Activated CD8-positive, alpha-beta memory T cell treated with anti-CD3 and anti-CD28 coated beads, Interleukin-2, amount 50 U/mL, for 4 hours (primary cell): ENCODE measurements around the gene POU3F3.

ENCODE experiments used
- DNase-seq: peaks from one replicate; pipeline ENCODE4 v3.0.0-alpha.2; 2020

POU3F3 gene

DNA sequence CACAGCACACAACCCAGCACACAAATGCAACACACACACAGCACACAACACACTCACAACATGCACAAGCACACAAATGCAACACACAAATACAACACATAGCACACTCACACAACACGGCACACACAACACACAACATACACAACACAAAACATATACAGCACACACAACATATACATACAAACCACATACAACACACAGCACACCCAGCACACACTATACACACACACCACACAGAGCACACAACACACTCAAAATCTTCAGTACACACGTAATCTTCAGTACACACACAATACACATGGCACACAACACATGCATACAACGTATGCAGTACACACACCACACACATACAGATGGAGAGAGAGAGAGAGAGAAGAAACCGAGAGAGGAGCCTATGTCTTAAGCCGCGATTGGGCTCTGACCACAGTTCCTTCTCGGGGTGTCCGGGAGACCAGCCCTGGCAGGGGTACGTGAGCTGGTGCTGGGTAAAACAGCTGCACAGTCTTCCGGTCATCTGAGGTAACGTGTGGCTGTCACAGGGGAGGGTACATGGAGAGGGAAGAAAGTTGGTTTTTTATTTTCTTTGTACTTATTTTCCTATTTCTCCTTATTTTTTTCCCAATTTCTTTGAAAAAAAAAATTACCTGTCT is 25.1 kb downstream of the POU3F3 start:
- no peak for DNase-seq

DNA sequence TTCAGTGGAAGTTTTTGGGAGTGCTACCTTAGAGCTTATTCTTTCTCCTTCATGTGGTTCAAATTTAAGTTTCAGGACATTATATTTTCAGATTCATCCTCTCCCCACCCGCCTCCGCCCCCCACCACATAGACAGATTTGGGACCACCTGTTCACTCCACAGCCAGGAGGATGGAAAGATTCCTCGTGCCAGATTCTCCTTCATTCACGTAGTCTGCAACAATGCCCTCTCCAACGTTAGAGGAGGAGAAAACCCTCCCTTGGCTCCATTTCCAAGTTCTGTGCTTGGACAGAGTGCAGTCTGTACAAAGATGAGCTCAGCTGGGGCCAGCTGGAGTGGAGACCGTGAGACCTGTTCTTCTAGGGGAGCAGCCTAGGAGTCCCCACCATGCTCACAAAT is 26.2 kb downstream of the POU3F3 start:
- DNase-seq = no peak

DNA sequence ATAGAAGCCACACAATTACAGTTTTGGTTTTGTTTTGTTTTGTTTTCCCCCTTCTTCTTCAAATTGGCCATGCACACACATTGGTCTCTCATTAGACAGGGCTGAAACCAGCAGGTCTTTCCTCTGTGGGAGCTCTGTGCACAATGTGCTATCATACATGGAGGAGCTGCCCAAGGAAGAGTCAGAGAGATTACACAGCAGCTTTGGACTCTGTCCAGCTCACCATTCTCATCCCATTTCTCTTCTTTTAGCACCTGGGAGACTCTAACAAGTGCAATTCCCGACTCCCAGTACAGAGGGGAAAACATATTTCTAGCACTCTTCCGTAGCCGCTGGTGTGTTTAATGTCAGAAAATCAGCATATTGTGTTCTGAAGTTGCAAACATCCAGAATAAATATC is 29.4 kb downstream of the POU3F3 start:
- DNase-seq = no peak

DNA sequence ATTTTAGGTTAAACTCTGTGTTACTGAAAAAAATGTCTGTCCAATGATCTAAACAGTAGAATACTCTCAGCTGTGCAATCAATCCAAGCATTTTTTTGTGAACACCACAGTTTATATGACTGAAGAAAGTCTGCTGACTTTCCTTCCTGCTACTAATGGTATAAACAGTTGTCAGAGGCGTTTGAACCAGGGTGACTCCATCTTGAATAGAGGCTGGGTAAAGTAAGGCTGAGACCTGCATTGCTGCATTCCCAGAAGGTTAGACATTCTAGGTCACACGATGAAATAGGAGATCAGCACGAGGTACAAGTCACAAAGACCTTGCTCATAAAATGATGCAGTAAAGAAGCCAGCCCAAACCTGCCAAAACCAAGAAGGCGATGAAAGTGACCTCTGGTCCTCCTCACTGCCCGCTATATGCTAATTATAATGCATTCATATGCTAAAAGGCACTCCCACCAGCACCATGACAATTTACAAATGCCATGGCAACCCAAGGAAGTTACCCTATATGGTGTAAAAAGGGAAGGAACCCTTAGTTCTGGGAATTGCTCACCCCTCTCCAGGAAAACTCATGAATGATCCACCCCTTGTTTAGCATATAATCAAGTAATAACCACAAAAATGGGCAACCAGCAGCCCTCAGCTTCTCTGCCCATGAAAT is 31.3 kb downstream of the POU3F3 start:
- DNase-seq = no peak

DNA sequence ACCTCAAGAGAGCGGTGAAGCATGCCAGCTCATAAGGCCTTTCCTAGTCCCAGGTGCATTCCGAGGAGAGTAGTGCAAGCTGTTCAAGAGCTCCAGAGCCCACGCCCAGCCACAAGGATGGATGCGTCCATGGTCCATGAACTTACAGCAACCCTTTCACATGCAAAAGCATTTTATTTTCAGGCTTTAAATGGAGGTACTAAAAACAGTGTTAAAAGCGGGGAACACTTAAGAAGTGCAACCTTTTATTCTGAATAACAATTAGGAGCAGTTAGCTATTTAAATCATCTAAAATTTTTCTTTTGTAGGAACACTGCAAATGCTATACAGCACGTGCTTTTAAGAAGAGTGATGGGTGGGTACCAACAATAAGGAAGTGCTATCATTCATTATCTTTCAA is 33.8 kb downstream of the POU3F3 start:
- no peak for DNase-seq

DNA sequence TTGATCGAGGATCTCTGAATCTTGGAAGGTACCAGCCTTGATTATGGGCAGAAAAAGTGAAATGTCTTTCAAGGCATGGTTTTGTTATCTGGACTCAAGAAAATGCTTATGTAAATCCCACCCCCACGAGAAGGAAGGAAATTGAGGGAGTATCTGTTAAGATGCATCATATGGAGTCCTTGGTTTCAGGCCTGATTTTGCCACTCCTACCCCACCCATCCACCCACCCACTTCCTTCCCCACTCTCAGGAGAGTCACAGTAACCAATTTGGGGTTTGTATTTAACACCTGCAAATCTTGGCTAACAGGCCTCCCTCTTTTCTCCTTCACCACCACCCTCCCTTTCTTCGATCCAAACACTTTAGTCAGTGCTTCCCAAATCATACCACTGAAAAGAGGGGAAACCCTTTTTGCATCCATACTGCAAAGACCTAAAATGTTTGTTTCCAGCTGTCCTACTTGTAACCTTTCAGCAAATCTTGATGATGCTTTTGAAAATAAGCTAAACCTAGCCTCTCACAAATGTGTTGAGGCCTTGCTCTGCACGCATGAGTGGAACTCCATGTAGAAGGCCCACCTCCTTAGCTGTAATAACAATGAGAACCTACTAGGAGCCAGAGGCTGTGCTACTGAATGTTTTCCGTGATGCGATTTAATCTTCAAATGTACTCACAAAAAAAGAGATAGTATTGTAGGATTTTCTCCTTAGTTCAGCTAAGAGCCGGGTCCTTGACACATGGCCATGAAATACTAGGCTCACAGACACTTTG is 34.8 kb downstream of the POU3F3 start:
- no peak for DNase-seq

DNA sequence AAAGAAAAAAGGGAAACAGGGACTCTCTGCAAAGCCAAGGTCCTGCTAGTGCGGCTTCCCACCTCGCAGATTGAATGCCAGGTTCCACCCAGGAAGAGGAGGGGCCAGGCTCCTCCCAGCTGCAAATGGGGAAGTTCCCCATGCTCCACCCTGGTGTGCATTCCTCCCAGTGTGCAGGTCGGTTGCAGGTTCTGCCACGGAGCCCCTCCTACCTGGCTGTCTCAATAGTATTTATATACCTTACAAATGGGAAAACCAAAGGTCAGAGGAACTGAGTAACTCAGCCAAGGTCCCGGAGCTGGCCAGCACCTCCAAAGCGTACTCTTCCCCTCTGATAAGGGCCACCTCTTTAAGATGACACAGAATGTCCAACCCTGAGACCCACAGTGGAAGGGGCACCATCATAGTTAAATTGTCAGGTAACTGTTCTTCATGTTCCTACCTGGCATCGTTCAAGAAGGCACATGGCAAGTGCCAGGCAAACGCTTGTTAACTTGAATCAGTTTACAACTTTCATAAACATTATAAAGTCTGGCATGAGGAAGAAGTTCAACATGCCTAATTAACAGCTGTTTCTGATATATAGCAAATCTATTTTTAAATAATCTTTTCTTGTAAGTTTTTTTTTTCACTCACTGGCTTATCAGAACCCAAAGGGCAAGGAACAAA is 35.5 kb downstream of the POU3F3 start:
- DNase-seq = no peak

DNA sequence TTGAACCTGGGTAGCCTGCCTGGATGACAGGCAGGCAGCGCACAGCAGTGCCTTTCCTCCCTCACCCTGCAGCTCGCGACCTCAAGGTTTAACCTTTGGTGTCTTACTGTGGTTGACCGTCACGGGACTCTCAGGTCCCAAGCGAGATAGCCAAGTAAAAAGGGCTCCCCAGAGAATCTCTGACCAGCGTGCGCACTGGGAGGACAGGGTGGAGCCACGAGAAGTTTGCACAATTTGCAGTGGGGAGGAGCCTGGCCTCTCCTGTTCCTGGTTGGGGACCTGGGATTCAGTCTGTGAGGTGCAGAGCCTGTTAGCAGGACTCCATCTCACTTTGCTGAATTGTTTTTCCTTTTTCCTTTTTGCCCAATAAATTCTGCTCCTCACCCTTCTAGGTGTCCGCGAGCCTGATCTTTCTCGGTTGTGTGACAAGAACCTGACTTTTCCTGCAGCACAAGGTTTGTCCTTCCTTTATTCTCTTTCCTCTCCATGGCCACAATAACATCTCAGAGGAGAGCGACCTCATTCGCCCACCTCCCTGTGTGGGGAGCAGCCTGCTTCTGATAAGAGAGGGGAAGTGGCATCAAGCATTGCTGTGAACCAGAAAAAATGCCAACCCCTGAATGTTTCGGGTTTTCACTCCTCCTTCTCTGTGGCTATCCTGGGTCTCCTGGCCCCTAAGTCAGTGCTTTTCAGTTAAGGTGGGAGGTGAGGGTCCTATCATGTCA is 36.2 kb downstream of the POU3F3 start:
- DNase-seq = no peak

DNA sequence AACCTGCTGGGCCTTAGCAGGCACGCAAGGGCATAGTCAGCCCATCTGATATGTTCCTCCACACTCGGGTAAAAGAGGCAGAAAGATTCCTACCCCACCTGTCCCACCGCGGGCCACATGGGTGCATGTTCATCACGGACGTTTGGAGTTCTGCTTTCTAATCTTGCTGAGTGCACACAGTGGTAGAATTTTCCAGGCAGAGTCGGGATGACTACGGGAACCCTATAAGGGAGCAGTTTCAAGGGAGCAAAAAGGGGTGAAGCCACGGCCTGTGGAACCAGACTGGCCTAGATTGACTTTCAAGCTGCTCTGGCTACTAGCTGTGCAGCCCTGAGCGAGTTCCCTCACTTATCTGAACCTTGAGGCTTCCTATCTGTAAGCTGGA is 36.8 kb downstream of the POU3F3 start:
- DNase-seq = no peak

DNA sequence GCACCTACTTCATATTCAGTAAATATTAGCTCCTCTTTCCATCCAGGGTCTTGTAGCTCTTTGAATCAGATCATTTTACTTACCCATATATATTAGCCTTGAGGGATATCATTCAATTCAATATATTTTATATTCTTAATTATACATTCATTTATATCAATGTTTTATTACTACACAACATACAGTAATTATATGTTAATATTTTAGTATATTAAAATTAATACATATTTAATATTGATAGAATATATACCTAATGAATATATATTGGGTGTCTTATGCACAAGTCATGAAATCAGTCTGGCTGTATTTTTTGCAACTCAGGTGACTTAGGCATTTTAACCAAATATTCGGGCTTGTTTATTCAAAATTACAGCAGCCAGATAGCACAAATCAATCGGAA is 37.2 kb downstream of the POU3F3 start:
- no peak for DNase-seq

DNA sequence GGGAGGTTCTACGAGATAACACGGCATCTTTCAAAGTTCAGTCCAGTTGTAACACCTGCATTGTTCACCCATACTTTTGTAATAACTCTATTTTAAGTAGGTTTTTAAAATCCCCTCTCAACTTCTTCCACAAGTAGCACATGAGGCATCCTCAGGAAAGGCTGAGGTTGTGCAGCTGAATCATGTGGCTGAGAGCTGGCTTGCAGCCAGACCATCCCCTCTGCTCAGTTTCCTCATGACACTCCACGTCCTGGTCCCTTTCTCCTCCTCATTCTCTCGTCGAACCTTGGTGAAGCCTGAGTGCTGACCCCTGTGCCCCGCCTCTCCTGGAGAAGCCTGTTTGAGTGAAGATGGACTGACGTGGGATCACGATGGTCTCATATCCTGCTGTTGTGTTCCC is 42.5 kb downstream of the POU3F3 start:
- no peak for DNase-seq

DNA sequence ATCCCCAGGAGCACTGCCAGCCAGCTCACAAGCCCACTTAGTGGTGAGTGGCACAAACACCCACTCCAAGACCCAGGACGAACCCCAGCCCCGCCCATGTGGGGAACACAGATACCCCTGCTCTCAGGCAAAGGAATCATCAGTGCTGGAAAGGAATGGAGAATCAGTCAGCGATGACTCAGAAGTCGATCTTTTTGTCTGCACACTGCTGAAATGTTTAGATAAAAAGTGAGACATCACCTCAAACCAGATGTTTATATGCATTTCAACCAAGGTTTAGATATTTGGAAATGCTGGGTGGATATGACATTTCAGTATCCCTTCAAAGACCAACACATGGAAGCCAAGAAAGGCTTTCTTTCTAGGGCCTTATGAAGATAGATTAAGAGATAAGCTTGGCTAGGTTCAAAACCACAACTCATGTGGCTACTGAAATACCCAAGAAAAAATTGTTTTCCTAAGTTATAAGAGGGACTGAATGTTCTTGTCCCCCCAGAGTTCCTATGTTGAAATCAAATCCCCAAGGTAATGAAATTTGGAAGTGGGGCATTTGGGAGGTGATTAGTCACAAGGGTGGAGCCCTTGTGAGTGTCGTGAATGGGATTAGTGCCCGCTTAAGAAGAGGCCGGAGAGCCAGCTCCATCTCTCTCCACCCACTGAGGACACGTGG is 43.7 kb downstream of the POU3F3 start:
- DNase-seq = no peak

DNA sequence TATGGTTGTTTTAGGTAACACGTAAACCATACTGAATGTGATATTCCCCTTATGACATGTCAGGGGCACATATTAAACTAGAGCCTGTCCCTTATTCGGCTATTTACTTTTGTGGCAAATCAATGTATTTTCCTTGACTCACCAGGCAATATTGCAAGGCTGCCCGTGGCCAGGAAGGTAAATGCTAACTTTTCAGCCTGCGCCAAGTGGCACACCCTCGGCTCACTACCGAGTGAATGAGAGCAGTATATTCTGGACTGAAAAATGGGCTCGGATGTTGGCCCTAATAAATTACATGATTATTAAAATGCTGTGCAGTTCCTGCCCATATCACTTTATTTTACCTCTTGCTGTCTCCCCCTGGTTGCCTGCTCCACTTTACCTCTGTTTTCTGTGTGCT is 46.7 kb downstream of the POU3F3 start:
- DNase-seq = no peak

DNA sequence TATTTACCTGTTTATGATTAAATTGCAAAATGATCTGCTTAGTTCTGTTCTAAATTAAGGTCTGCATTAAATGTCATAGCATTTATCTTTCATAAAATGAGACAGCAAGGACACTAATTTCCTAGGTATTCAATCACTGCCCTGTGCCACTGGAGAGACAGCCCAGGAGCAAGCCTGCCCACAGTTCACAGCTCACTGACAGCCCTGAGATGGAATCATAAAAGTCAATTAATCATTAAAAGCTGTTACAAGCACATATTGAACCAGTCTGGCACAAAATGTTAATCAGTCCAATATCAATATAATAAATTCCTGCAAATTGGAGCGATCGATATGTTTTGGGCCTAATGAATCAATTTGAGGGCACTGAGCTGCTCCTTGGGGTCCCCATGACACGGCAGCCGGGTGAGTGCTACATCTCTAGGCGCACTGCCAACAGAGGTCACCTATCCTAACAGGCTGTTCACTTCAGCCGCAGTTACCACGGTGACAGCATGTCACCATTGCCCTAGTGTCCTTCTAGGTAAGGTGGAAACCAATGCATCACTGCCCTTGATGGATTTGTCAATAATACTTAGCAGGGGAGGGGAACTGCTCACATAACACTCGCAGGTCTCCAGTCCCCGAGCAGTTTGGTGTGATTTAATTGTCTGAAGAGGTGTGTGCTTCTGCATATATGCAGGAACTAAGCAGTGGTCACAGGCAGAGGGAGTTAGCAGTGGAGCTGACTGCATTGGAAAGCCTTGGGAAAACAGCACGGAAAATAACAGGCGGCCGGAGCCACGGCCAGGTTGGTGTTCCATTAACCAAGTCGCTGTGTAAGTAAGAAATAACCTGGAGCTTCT is 47.3 kb downstream of the POU3F3 start:
- DNase-seq = no peak

DNA sequence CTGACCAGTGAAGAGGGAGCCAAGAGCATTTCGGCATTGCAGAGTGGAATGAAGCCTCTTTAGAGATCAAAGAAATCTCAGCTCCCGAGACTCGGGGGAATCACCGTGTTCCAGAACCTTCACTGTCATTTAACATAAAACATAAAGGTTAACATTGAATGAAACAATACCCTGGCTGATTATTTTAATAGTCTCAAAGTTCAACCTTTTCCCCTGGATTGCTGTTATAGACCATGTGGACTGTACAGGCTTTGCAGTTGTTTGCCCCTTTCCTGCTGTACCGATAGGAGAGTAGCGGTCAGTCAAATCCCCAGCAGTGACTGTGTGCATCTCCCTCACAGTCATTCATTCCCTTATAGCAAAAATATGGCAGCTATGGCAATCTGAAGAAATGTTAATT is 48.4 kb downstream of the POU3F3 start:
- DNase-seq = no peak
